ENCODE data around the gene NMUR1.

DNA sequence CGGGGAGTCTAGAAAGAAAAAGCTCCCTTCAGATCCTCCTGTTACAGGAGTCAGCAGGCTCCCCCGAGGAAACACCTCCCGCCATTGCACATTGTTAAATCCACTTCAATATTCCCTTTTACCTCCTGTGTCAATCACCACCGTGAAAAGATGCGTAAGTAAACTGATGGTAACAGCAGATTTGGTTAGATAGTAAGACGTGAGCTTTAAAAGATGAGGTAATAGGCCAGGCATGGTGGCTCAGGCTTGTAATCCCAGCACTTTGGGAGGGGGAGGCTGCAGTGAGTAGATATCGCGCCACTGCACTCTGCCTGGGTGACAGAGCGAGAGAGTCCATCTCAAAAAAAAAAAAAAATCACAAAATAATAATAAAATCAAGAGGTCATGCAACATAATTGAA, 50.8 kb downstream of the NMUR1 start:
- TF ChIP-seq, protein P1, sequence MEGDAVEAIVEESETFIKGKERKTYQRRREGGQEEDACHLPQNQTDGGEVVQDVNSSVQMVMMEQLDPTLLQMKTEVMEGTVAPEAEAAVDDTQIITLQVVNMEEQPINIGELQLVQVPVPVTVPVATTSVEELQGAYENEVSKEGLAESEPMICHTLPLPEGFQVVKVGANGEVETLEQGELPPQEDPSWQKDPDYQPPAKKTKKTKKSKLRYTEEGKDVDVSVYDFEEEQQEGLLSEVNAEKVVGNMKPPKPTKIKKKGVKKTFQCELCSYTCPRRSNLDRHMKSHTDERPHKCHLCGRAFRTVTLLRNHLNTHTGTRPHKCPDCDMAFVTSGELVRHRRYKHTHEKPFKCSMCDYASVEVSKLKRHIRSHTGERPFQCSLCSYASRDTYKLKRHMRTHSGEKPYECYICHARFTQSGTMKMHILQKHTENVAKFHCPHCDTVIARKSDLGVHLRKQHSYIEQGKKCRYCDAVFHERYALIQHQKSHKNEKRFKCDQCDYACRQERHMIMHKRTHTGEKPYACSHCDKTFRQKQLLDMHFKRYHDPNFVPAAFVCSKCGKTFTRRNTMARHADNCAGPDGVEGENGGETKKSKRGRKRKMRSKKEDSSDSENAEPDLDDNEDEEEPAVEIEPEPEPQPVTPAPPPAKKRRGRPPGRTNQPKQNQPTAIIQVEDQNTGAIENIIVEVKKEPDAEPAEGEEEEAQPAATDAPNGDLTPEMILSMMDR (IDR thresholded peaks at IDR 0.05): no peak
- TF ChIP-seq POLR2A (IDR thresholded peaks at IDR 0.05): no peak
